ENCODE results near the gene PDE3A.

GRCh38 chr12:20443255-20443654 lies 74.9 kb downstream of the PDE3A start:
- TF ChIP-seq CTCF (IDR thresholded peaks at IDR 0.05 in 2 of 3, conservative IDR thresholded peaks at IDR 0.05 in 1 of 3; ENCODE audit: control insufficient read depth in 2 of 3, extremely low read depth in 1 of 3, insufficient read depth in 1 of 3, low read depth in 3 of 3, low read length in 3 of 3) (no peak), SPI1 (IDR thresholded peaks at IDR 0.05; ENCODE audit: borderline replicate concordance, insufficient read depth, low read depth, low read length) (no peak), SMC3 (IDR thresholded peaks at IDR 0.05; ENCODE audit: borderline replicate concordance, low read length) (no peak)
